Hematopoietic multipotent progenitor cell treated with erythropoietin and hydrocortisone succinate and interleukin-3 and kit ligand, for 4 days (in vitro differentiated cells): Measurements from ENCODE around the gene PLA2G4A.
A peak's percentile ranks its signal among the peaks of the same experiment; 100 is the strongest.

Experiments used
- DNase-seq: peaks from one replicate; pipeline ENCODE4 v3.0.0-alpha.2; 2015

The PLA2G4A gene

DNA sequence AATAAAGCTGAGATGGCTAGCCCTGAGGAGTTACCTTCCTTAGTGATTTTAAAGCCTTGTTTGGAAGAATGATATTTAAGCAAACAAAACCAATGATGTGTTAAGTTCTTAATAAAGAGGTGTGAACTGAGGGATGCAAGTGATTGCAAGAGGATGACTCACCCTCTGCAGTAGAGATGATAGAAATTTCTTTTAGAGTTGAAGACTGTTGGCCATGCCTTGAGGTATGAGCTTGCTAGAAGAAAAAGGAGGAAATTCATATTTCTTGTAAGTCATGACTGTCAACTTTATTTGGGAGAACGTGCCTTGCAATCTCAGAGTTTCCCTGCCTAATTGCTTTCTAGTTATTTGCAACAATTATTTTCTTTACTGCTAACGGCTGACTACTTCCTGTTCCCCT, 94.7 kb downstream of the PLA2G4A start:
- DNase-seq = peak; percentile 22

DNA sequence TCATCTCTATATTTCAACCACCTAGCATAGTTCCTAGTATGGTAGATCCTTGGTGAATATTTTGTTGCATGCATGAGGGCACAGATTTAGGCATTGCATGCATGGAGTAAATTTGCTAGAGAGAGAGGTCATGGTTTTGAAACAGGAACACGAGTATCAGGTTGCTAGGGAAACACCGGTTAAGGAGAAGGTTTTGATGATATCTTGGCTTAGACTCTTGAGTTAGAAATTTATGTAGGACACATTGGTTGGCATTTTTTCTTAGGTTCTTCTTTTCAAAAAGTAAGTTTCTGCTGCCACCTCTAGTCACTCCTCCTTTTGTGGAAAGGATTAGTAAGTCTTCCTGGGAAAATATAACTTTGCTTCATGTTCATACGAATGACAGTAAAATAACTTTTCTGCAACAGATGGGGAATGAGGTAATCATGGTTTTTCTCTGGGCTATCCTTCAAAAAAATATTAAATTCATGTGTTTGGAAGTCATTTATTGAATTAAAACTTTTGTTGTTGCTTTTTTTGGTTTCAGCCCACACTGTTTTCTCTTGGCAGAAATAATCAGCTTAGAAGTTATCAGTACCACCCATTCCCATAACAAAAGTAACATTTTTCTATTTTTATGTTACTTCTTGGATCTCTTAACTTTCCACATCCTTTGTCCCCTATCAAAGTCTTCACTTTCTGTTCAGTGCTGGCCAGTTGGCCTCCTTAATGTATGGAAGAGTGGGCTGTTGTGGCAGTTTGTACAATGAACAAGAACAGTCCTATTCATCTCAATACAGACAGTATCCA, 97.3 kb downstream of the PLA2G4A start:
- DNase-seq = peak; percentile 74

DNA sequence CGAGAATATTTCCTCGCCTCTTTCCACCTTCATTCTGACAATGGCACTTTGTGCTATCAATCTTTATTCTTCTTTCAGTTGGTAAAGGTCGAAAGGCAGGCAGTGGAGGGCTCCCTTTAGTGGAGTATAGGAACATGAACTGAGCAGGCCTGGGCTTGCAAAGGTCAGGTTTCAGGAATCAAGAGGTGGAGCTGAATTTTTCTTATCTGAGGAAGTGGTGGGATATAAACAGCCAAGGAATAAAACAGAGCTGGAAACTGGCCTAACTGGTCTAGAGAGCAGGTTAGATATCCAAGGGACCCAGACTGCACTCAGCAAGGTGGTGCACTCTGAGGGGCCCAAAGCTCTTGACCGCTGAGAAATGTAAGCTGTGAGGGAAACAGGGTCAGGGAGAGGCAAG, 99.1 kb downstream of the PLA2G4A start:
- peak; percentile 13 for DNase-seq

DNA sequence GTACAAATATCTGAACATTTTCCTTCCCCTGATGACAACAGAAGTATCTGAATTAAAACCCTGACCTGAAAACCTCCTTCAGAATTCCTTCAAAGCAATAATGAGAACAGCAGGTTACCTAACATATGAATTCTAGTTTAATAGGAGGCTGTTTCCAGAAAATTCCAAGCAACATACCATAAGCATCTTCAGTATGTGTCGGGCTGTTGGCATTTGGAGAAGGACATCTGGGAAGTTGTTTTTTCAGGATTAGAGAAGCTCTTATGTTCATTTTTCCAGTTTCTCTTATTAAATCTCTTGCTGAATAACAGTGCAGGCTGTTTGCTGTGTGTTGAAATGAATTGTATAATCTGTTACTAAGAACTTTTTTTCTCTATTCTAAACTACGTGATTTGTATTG, 101.5 kb downstream of the PLA2G4A start:
- DNase-seq = no peak

DNA sequence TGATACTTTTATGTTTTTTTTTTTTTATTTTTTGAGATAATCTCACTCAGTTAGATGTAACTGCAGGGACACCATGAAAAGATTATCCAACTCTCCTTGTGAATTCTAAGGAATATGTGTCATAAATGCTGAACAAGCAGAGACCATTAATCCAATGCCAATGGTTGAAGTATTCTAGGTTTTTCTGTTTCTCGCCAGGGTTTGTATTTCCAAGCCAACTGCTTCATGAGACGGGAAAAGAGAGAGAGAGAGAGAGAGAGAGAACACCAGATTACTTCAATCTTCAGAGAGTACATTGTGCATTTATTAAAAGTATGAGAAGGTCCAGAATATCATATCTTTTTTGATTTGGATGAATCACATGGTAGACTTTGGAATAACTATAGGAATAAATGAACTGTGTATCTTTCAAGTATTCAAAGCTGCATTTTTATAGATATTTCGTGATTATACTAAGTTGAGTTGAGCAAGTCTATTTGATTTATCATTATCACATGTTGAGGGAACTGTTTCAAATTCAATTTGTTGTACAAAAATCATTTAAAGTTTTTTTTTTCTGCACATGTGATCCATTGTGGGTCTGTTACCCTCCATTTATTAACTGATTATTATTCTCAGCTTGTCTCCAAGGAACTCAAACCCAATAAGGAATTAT, 108.4 kb downstream of the PLA2G4A start:
- DNase-seq = no peak

DNA sequence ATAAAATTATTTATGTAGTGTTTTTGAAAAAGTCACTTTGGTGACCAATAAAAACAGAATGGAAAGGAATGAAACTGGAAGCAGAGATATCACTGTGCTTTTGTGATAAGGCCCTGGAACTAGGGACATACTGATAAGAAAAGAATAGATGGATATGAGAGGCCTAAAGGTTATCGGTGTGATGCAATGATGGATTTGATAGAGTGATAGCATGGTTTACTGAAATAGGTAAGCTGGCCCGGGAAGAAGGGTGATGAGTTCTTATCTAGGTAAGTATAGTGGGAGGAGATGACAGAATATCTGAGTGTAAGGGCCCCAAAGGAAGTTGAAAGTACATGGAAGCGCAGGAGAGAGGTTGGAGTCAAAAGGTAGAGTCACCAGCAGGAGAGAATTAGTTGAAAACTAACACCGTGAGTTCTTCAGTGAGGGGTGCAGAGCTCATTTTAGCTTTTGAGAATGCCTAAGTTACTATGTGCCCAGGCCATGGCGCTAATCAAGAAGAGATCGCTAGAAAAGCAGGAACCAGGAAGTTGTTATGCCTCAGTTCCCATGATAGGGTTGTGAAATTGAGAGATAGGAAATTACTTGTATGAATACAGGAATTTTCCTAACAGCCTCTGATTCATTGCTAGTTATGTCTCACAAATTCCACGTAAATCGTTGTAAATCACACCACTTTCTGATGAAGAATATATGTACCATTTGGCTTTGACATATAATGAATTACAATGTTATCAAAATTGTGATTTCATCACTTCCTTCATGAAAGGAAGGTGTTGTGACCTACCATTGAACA, 115.3 kb downstream of the PLA2G4A start:
- no peak for DNase-seq

DNA sequence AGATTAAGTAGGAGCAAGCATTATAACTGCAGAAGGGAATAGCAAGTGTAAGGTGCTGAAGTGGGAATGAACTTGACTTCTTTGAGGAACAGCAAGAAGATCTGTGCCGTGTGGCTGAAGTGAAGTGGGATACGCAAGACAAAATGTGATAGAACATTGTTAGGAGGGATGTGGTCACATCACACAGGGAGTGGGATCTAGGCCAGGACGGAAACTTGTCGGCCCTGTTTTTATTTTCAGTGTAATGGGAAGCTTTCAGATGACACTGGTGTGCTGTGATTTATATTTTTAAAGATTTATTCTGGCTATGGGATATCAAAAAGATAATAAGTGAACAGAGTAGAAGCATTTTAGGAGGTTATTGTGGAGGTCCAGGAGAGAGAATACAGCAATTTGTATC, 116.4 kb downstream of the PLA2G4A start:
- no peak for DNase-seq

DNA sequence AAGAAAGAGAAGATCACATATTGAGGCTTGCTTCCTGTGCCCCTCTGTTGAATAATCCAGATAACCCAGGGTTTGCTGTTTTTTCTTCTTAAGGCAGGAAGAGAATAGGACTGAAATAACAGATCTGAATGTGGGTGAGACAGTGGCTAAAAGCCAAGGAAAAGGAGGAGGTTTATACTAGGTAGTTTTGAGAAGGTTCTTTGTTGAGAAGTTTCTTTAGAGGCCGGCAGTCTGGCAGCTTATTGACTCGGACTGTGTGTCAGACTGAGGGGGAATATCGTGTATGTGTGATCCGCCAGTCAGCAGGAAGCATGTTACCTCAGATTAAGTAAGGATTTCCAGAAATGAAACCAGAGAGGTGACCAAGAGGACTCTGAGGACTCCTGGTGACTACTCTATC, 119.8 kb downstream of the PLA2G4A start:
- DNase-seq = peak; percentile 56

DNA sequence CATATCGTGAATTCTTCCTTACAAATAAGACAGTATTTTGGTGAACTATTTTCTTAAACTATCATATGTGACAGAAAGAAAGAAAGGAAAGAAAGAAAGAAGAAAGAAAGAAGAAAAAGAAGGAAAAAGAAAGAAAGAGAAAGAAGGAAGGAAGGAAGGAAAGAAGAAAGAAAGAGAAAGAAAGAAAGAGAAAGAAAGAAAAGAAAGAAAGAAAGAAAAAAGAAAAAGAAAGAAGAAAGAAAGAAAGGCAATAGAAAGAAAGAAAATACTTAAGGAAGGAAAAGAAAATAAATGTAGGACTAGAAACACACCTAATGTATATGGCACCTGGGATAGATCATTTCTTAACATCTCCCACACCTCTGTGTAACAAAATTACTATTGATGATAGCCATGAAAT, 120.4 kb downstream of the PLA2G4A start:
- DNase-seq = no peak

DNA sequence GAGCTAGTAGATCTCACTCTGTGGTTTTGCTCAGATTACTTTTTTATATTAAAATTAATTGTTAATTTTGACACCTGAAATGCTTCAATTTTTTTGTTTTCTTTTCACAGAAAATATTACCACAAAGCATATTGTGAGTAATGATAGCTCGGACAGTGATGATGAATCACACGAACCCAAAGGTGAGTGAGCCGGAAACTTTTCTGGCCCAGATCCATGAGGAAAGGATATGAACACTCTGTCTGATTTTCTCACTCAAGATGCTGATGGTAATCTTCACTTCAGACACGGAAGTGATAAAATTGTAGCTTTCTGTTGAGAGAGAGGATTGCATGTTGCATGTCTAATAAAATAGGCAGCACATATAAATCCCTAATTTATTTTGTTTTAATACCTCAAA, 121.8 kb downstream of the PLA2G4A start:
- DNase-seq = no peak

DNA sequence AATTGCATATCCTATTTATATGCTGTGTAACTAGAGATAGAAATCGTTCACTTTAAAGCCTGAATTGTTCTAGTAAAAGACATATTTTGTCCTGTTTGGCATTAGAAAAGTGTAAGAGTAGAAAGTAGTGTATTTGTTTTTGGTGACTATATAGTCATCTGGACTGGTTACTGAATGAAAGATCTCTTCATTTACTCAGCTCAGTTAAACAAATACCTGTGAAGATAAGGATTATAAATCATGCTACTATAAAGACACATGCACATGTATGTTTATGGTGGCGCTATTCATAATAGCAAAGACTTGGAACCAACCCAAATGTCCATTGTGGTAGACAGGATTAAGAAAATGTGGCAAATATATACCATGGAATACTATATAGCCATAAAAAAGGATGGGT, 125.1 kb downstream of the PLA2G4A start:
- no peak for DNase-seq

DNA sequence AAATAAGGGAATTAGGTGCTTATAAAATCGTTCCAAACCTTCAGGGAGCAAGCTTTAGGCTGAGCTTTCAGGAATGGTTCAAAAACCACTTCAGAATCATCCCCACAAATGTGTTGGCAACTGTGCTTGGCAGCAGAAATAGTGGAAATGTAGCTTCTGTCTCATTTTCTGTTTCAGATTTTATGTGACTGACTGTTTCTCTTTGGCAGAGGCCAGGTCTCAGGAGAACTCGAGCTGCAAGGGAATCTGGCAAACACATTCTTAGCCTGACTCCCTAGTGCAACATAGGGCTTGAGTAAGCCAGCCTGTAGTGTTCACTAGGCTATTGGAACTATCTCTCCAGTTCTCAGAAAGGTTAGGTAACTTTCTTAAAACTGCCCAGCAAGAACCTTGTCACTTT, 128.6 kb downstream of the PLA2G4A start:
- DNase-seq = no peak

DNA sequence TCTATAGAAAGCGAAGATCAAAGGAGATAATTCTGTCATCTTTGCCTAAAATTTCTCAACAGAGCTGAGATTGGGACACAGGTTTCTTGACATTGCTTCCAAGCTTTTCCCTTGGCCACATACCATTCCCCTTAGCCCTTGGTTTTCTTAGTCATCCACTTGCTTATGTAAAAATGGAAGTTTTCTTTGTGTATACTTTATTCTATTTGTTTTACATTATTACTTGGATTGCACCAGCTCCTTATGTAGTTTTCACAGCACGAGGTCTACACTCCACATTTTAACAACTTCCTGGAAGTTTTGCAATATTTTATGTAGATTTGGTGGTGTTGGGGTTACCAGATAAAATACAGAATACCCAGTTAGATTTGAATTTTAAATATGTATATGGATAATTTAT, 129.8 kb downstream of the PLA2G4A start:
- DNase-seq = peak; percentile 21

DNA sequence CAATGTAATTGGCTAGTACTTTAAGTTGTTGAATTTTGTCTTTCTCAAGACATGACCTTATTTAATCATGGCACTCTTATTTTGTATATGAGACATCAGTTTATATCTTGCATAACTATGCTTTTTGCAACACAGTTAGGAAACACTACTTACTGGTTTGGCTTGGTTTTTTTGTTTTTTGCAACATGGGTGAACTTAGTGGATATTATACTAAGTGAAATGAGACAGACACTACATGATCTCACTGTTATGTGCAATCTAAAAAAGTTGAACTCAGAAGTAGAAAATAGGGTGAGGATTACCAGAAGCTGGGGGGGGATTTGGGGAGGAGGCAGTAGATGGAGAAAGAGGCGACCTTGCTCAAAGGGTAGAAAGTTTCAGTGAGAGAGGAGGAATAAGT, 132.1 kb downstream of the PLA2G4A start:
- DNase-seq = peak; percentile 35

DNA sequence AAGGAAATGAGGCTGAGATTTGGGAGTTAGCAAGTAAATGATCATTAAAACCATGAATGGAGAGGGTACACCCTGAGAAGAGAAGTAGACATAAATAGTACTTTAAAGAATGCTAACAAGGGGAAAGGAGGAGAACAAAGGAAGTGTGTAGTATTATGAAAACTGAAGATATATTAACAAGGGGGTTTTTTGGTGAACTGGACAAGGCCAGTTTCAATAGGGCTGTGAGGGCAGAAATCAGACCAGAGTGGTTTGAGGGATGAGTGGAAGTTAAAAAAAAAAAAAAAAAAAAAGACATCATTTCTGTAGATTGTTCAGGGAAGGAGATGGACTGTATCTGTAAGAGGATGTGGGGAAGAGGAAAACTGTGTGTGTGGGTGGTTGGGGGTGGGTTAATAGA, 137.1 kb downstream of the PLA2G4A start:
- no peak for DNase-seq

DNA sequence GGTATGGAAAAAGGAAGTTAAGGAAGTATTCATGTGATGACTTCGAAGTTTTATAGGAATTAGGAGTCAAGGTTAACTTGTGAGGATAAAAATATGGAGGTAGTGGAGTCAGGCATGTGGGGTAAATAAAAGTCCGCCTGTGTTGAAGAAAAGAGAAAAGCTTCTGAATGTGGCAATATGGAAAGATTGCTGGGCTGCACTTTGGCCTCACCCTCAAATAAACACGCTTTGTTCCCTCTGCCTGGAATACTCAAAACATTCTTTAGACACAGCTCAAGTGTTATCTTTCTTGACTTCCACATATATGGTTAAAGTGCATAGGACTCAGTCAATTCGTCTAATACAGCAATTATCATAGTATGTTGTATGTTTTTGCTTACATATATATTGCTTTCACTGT, 137.7 kb downstream of the PLA2G4A start:
- DNase-seq = no peak

DNA sequence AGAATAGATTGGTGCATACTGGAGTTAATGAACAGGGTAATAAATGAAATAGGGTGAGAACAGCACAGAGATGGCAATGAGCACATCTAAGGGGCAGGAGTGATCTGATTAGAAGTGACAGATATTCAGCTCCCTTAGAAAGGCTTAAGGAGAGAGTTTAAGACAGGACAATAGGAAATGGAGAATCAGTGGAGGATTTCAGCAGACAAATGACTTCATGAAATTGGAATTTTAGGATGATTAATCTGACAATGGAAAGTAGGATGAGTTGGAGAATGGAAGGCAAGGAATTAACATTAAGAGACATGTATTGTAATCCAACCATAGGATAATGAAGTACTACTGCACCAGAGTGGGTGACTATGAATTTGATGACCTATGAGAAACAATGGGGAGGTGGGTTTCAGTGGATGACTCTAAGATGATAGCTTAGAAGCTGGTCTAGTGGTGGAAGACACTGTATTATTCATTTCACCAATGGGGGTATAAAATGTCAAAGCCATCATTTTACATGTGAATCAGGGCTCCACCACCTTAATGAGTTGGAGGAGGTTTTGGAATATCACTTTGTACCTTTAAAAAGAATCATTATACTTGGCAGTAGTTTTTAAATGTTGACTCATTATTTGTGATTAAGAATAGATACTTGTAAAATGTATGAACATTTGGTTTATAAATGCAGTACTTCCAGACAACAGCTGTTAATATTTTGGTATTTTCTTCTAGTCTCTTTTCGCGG, 139.1 kb downstream of the PLA2G4A start:
- DNase-seq = no peak

DNA sequence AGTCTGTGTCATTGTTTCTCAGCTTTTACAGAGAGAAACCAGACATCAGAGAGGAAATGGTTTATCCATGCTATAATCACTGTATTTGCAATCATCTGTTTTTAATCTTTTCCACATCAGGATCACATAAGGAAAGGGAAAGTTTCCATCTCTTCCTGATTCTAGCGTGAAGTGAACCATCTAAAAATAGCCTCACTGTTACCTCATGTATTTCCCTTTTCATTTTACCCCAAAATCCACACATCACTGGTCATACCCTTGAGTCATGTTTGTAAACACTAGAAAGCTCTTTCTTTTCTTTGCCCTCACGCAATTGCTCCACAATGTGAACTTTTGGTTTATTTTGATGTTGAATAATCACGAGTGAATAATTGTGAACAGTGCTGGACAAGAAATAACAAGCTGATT, 146.0 kb downstream of the PLA2G4A start:
- DNase-seq = no peak

DNA sequence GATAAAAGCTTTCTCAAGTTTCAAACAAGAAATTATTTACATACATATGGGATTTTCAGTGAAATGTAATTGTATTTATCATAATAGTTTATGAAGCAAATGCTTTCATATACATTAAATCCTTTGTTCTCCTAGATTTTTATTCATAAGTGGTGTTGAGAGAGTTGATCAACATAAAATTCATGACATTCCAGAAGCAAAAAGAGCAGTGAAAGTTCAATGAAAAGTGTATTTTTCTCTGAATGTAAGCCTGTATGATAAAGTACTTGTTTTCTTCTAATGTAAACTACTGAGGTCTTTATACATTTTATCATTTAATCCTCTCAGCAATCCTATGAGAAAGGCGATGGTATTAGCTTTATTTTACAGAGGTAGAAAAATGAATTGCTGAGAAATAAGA, 146.5 kb downstream of the PLA2G4A start:
- DNase-seq = no peak

DNA sequence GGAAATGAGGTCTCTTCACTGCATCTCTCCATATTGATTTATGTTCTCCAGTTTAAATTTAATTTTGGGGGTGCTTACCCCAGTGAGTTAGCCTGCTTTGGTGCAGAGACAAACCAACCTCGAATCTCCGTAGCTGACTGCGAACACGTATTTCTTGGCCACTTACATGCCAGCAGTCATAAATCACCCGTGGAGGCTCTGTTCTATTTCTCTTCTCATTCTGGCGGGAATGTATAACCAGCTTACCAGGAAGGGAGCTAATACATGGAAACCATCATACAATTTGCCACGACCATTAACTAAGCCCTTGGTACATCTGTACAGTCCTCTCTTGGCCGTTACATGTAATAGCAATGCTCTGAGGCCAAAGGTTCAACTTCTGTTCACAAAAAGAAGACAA, 148.0 kb downstream of the PLA2G4A start:
- no peak for DNase-seq

DNA sequence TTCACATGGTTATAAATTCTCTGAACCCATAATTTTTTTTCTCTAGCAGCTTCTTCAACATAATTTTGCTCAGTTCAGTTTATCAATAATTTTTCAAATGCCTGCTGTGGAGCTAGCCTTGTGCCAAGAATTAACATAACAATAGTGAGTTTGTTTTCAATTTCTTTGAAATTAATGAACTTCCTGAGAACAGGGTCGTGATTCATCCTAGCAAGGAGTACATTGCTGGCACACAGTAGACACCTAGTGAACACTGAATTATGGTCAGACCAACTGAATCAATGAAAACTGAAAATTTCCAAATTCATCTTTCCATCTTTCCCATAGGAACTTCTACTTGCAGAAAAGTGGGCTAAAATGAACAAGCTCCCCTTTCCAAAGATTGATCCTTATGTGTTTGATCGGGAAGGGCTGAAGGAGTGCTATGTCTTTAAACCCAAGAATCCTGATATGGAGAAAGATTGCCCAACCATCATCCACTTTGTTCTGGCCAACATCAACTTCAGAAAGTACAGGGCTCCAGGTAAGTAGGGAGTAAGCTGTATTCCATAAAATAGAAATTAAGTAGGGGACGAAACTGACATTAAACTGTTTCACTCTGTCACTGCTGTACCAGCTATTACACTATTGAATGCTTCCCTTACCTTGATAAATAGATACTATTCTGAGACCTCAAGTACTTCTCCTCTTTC, 148.7 kb downstream of the PLA2G4A start:
- no peak for DNase-seq
